T-helper 2 cell treated with Interferon-gamma antibody and Interleukin-4, amounts not matched to agents 5 μg/mL and 100 μg/mL, for 36 hours (primary cell): Measurements from ENCODE around the gene CDC37L1.
"Not testable (repeated sequence)": the region's sequence is repeated elsewhere in the genome, so short reads cannot be mapped to it uniquely, and the experiment has no call there.

Experiments
- DNase-seq: peaks from one replicate; pipeline ENCODE4 v3.0.0; 2021; ENCODE audit warnings: low spot score
- H3K27ac Mint-ChIP-seq: one replicate; pipeline ENCODE4 v1.8.0; 2021; ENCODE audit warnings: mild to moderate bottlenecking, mixed read lengths
- H3K27me3 Mint-ChIP-seq: one replicate; pipeline ENCODE4 v1.8.0; 2021; ENCODE audit warnings: low read depth, mixed read lengths
- H3K36me3 Mint-ChIP-seq: one replicate; pipeline ENCODE4 v1.8.0; 2021; ENCODE audit warnings: low read depth, mixed read lengths
- H3K4me1 Mint-ChIP-seq: one replicate; pipeline ENCODE4 v1.8.0; 2021; ENCODE audit warnings: low read depth, mixed read lengths
- H3K4me3 Mint-ChIP-seq: one replicate; pipeline ENCODE4 v1.8.0; 2022; ENCODE audit warnings: mild to moderate bottlenecking, moderate library complexity, mixed read lengths
- H3K9me3 Mint-ChIP-seq: one replicate; pipeline ENCODE4 v1.8.0; 2021; ENCODE audit warnings: mixed read lengths

The CDC37L1 gene

DNA sequence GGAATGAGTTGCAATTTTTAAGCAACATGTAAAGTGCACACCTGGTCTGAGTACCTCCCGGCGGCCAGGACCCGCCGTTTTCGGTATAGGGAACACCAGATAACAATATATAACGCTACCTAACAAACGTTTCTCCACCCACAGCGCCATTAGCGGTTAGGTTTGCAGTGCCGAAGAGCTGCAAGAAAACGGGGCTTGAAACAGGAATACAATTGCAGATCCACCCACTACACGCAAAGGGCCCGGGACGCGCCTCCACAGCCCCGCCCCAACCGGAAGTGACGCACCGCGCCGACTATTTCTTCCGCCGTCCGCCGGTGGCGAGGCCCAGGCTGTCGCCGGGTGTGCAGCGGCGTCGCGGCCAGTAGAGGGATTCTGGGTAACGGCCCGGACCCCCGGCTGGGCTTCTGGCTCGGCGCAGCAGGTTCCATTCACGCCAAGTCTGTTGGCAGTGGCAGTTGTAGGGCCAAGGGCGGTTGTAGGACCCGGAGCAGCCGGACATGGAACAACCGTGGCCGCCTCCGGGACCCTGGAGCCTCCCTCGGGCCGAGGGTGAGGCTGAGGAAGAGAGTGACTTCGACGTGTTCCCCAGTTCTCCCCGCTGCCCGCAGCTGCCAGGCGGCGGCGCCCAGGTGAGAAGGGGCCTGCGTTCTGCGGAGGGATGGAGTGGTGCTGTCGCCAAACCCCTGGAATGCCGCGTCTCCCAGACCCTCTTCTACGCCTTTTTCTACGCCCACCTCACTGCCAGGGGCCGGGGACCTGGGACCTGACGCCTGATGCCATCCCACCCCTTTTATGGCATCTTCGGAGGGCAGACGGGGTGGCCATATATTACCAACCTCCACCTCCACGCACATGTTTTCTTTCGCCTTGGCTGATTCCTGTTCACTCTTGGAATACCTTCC lies at the start of gene CDC37L1:
Gene CDC37L1, plus strand, starts transcription at position 302 of the 905 bp plus-strand sequence. Its CDS starts 199 bp downstream, at position 501.
- Mint-ChIP-seq H3K27me3 (no peaks in the 10 kb centered on the region), H3K4me3 (no peak within 1 kb of the TSS), H3K27ac (no peak within 1 kb of the TSS), H3K4me1 (no peaks in the 10 kb centered on the region), H3K9me3 (no peaks in the 10 kb centered on the region), H3K36me3 (peaks cover 8% of the 10 kb centered on the region)
- DNase-seq: peak; percentile 98

DNA sequence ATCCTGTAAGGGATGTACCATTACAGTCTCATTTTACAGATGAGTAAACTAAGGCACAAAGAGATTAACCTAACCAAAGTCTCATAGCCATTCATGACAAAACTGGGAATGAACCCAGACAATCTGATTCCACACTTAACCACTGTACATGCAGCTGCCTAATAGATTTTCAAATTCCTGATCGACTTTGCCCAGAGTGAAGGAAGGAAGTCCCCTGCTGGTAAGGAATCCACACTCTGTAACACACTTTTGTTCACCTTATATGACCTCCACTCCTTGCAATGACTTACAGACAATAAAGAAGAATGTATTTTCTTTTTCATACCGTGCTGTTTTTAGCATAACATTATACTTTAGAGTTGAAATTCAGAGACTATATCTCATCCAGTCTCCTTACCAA lies 48.5 kb upstream of the CDC37L1 start:
- no peaks in the 10 kb centered on the region for H3K4me1 Mint-ChIP-seq
- H3K9me3 Mint-ChIP-seq: no peaks in the 10 kb centered on the region
- H3K4me3 Mint-ChIP-seq: no peak overlapping the region
- no peak overlapping the region for H3K27ac Mint-ChIP-seq
- no peaks in the 10 kb centered on the region for H3K36me3 Mint-ChIP-seq
- H3K27me3 Mint-ChIP-seq: peaks cover 7% of the 10 kb centered on the region
- no peak for DNase-seq

DNA sequence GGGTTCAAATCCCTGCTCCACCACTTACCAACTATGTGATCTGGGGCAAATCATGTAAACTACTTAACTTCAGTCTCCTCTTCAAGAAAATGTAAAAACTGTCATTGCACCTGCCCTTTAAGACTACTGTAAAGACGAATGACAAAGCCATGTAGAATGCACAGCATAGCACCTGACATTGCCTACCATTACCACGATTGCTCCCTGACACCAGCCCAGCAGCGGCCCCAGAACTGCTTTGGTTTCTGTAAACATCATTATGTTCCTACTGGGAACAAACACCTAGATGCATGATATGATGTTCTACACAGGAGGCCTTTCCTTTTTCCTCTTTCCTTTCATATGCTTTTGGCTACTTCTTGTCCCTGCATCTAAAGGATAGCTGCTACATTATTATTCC lies 40.4 kb upstream of the CDC37L1 start:
- Mint-ChIP-seq H3K27ac (no peak overlapping the region), H3K9me3 (no peaks in the 10 kb centered on the region), H3K4me3 (no peak overlapping the region), H3K4me1 (peaks cover 2% of the 10 kb centered on the region), H3K36me3 (no peaks in the 10 kb centered on the region), H3K27me3 (peaks cover 7% of the 10 kb centered on the region)
- no peak for DNase-seq

GRCh38 chr9:4639420-4639819 lies 39.9 kb upstream of the CDC37L1 start:
- peaks cover 2% of the 10 kb centered on the region for H3K4me1 Mint-ChIP-seq
- no peaks in the 10 kb centered on the region for H3K36me3 Mint-ChIP-seq
- no peak overlapping the region for H3K27ac Mint-ChIP-seq

GRCh38 chr9:4640027-4640426 lies 39.3 kb upstream of the CDC37L1 start:
- Mint-ChIP-seq H3K27me3 (peaks cover 7% of the 10 kb centered on the region), H3K4me1 (peaks cover 2% of the 10 kb centered on the region), H3K4me3 (no peak overlapping the region), H3K9me3 (no peaks in the 10 kb centered on the region), H3K27ac (no peak overlapping the region), H3K36me3 (no peaks in the 10 kb centered on the region)
- no peak for DNase-seq

More at GRCh38 chr9:4639420-4639819, 39.9 kb upstream of the CDC37L1 start:
- no peak for DNase-seq
- H3K4me3 Mint-ChIP-seq: no peak overlapping the region
- peaks cover 7% of the 10 kb centered on the region for H3K27me3 Mint-ChIP-seq
- no peaks in the 10 kb centered on the region for H3K9me3 Mint-ChIP-seq

- H3K4me1 Mint-ChIP-seq: peaks cover 2% of the 10 kb centered on the region
- H3K36me3 Mint-ChIP-seq: no peaks in the 10 kb centered on the region
- no peak overlapping the region for H3K27ac Mint-ChIP-seq
- no peaks in the 10 kb centered on the region for H3K9me3 Mint-ChIP-seq
- no peak overlapping the region for H3K4me3 Mint-ChIP-seq
- DNase-seq: no peak
- H3K27me3 Mint-ChIP-seq: peaks cover 2% of the 10 kb centered on the region
These were observed 37.0 kb upstream of the CDC37L1 start for GRCh38 chr9:4642351-4642750.

- no peak overlapping the region for H3K4me3 Mint-ChIP-seq
- H3K27me3 Mint-ChIP-seq: peaks cover 9% of the 10 kb centered on the region
- H3K4me1 Mint-ChIP-seq: peaks cover 1% of the 10 kb centered on the region
- H3K9me3 Mint-ChIP-seq: no peaks in the 10 kb centered on the region
- H3K27ac Mint-ChIP-seq: no peak overlapping the region
- H3K36me3 Mint-ChIP-seq: no peaks in the 10 kb centered on the region
- DNase-seq: no peak
These were observed 25.3 kb upstream of the CDC37L1 start for GRCh38 chr9:4654084-4654483.

- Mint-ChIP-seq H3K4me3 (no peak overlapping the region), H3K27me3 (peaks cover 11% of the 10 kb centered on the region), H3K36me3 (no peaks in the 10 kb centered on the region), H3K4me1 (peaks cover 1% of the 10 kb centered on the region), H3K9me3 (no peaks in the 10 kb centered on the region), H3K27ac (no peak overlapping the region)
- no peak for DNase-seq
These were observed 24.8 kb upstream of the CDC37L1 start for GRCh38 chr9:4654538-4654937.

- not testable (repeated sequence) for H3K9me3 Mint-ChIP-seq, H3K4me3 Mint-ChIP-seq, H3K27ac Mint-ChIP-seq, DNase-seq, H3K36me3 Mint-ChIP-seq, H3K4me1 Mint-ChIP-seq
- peaks cover 11% of the 10 kb centered on the region for H3K27me3 Mint-ChIP-seq
These were observed 23.2 kb upstream of the CDC37L1 start for GRCh38 chr9:4656196-4656595.

DNA sequence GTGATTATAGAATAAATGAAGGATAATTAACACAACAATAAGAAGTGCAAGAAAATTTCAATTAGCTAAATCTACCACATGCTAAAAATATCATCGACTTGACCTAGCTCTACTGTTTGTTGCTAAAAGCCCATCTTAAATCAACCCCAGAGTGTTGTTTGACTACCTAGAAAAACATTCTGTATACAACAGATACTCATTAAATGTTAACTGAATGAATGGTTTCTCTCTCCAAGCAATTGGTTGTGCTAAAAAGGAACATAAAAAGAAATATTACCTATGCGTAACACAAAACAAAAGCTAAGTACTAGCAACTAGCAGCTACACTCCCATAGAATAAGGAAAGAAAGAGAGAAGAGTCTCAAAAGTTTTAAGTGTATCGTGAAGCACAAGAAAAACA lies 22.7 kb upstream of the CDC37L1 start:
- H3K4me1 Mint-ChIP-seq: peaks cover 1% of the 10 kb centered on the region
- H3K36me3 Mint-ChIP-seq: no peaks in the 10 kb centered on the region
- no peaks in the 10 kb centered on the region for H3K9me3 Mint-ChIP-seq
- peaks cover 9% of the 10 kb centered on the region for H3K27me3 Mint-ChIP-seq
- DNase-seq: no peak
- H3K27ac Mint-ChIP-seq: no peak overlapping the region
- no peak overlapping the region for H3K4me3 Mint-ChIP-seq

- no peak for DNase-seq
- H3K27me3 Mint-ChIP-seq: peaks cover 9% of the 10 kb centered on the region
- no peaks in the 10 kb centered on the region for H3K36me3 Mint-ChIP-seq
- no peak overlapping the region for H3K27ac Mint-ChIP-seq
- no peaks in the 10 kb centered on the region for H3K9me3 Mint-ChIP-seq
- no peak overlapping the region for H3K4me3 Mint-ChIP-seq
- H3K4me1 Mint-ChIP-seq: peaks cover 6% of the 10 kb centered on the region
These were observed 21.8 kb upstream of the CDC37L1 start for GRCh38 chr9:4657426-4658159.

DNA sequence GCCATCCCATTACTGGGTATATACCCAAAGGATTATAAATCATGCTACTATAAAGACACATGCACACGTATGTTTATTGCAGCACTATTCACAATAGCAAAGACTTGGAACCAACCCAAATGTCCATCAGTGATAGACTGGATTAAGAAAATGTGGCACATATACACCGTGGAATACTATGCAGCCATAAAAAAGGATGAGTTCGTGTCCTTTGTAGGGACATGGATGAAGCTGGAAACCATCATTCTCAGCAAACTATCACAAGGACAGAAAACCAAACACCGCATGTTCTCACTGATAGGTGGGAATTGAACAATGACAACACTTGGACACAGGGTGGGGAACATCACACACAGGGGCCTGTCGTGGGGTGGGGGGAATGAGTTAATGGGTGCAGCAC lies 18.7 kb upstream of the CDC37L1 start:
- not testable (repeated sequence) for H3K36me3 Mint-ChIP-seq, H3K4me3 Mint-ChIP-seq, H3K27me3 Mint-ChIP-seq, H3K9me3 Mint-ChIP-seq, H3K27ac Mint-ChIP-seq, DNase-seq
- peaks cover 32% of the 10 kb centered on the region for H3K4me1 Mint-ChIP-seq

GRCh38 chr9:4661165-4661564 lies 18.2 kb upstream of the CDC37L1 start:
- Mint-ChIP-seq H3K27ac (no peak overlapping the region), H3K9me3 (no peaks in the 10 kb centered on the region), H3K4me3 (peak overlapping the region; percentile 90), H3K27me3 (peaks cover 9% of the 10 kb centered on the region), H3K36me3 (peaks cover 3% of the 10 kb centered on the region), H3K4me1 (peaks cover 37% of the 10 kb centered on the region)
- DNase-seq: no peak

GRCh38 chr9:4661611-4662010 lies 17.8 kb upstream of the CDC37L1 start:
- Mint-ChIP-seq H3K27me3 (peaks cover 12% of the 10 kb centered on the region), H3K36me3 (peaks cover 3% of the 10 kb centered on the region), H3K9me3 (no peaks in the 10 kb centered on the region), H3K4me3 (peak overlapping the region; percentile 90), H3K4me1 (peaks cover 40% of the 10 kb centered on the region), H3K27ac (peak overlapping the region; percentile 77)
- DNase-seq: no peak
